ENCODE results near the gene C2orf68. TPM values are rescaled to one million over a fixed set of nuclear protein-coding genes. Genes with fewer than 3 reads are reported as not detected.
A peak's percentile ranks its signal among the peaks of the same experiment; 100 is the strongest.

C2orf68 gene
- total and polyA plus RNA-seq, 9 of the 15 experiments (the other 6 are each of a cell fraction or from before 2014, with no cell fraction given), result 22.1 to 50.0 (median 31.8) TPM

GRCh38 chr2:85594715-85595300, 17.1 kb downstream of the C2orf68 start (continued):
- no peak for TF ChIP-seq ZNF407 (IDR thresholded peaks at IDR 0.05; ENCODE audit: low read depth)

DNA sequence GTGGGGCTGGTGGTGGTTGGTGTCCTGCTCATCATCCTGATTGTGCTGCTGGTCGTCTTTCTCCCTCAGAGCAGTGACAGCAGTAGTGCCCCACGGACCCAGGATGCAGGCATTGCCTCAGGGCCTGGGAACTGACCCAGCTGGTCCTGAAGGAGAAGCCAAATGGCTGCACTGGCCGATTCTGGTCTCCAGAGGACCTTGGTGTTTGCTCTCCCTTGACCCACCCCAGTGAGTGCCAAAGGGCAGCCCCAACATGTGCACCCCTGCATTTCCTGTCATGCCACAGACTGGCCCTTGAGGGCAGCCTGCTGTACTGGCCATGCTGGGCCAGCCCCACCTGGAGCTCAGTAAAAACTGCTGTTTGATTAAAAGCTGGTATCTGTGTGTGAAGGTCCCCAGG, 18.8 kb downstream of the C2orf68 start:
- ChIA-PET POLR2A (interaction anchor here (0.6 to 0.8 kb wide), 2 partner anchors 9 to 12 kb away, joined by 3 to 4 read pairs; no protein-coding TSS in a partner anchor), CTCF (ENCODE audit: low intra/inter-chr PET ratio) (no interaction called here)
- no peaks in the 10 kb centered on the region for H4K20me1 ChIP-seq (replicated peaks; ENCODE audit: control insufficient read depth, insufficient read depth, low read length)
- H3K4me2 ChIP-seq (ENCODE audit: insufficient read depth, low read length), result no peak overlapping the region
- no peak for DNase-seq (ENCODE audit: extremely low read depth in 1 of 4, low spot score in 3 of 4)
- 43% methylated on average over 1 of the region's 3 CpGs for WGBS (ENCODE audit: insufficient coverage, low coverage, missing lambda C conversion rate)
- no peaks in the 10 kb centered on the region for H3K27me3 ChIP-seq (ENCODE audit: control insufficient read depth in 2 of 2, insufficient read depth in 2 of 2, low read length in 2 of 2)
- H3K27ac ChIP-seq (ENCODE audit: extremely low read depth, low read depth, low read length), result no peak overlapping the region
- no peak for FAIRE-seq
- in situ Hi-C loops (cut with MboI), result no loop called here
- peak overlapping the region in 1 of 2 experiments; percentile 39; a peak in 2 of 4 replicates for H3K9ac ChIP-seq (ENCODE audit: insufficient read depth in 1 of 2, low read depth in 2 of 2, low read length in 2 of 2)
- peaks cover 14% of the 10 kb centered on the region; the same call in 2 of the 3 replicates for H3K36me3 ChIP-seq (ENCODE audit: control insufficient read depth, insufficient read depth, low read length)
- H2AFZ ChIP-seq (ENCODE audit: low read depth, low read length), result no peak overlapping the region
- peaks cover 28% of the 10 kb centered on the region for H3K79me2 ChIP-seq (ENCODE audit: control insufficient read depth, insufficient read depth, low read length)
- intact Hi-C loops (cut with micrococcal nuclease), result no loop called here
- H3K4me1 ChIP-seq (replicated peaks in 1 of 2; ENCODE audit: control insufficient read depth in 2 of 2, insufficient read depth in 2 of 2, low read length in 2 of 2), result peaks cover 18 to 30% of the 10 kb centered on the region in 2 experiments
- no TSS peak for BruUV-seq (replicated peaks)
- H3K9me1 ChIP-seq (ENCODE audit: control insufficient read depth, insufficient read depth, low read length), result peaks cover 4% of the 10 kb centered on the region
- no peak overlapping the region for H3K4me3 ChIP-seq
- ATAC-seq, result no peak
- no peaks in the 10 kb centered on the region for H3K9me3 ChIP-seq (replicated peaks; ENCODE audit: control insufficient read depth, insufficient read depth, low read depth, low read length)
- no peak for TF ChIP-seq ZNF239 (CRISPR knock-in tag; IDR thresholded peaks at IDR 0.05)
- TF ChIP-seq, protein P1, sequence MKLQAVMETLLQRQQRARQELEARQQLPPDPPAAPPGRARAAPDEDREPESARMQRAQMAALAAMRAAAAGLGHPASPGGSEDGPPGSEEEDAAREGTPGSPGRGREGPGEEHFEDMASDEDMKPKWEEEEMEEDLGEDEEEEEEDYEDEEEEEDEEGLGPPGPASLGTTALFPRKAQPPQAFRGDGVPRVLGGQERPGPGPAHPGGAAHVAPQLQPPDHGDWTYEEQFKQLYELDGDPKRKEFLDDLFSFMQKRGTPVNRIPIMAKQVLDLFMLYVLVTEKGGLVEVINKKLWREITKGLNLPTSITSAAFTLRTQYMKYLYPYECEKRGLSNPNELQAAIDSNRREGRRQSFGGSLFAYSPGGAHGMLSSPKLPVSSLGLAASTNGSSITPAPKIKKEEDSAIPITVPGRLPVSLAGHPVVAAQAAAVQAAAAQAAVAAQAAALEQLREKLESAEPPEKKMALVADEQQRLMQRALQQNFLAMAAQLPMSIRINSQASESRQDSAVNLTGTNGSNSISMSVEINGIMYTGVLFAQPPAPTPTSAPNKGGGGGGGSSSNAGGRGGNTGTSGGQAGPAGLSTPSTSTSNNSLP (IDR thresholded peaks at IDR 0.05; ENCODE audit: borderline replicate concordance, low read depth, low read length), result no peak
- no peak for TF ChIP-seq POLR3A (IDR thresholded peaks at IDR 0.05; ENCODE audit: borderline replicate concordance, extremely low read depth, insufficient read depth, insufficient read length)
- no peak for TF ChIP-seq CHCHD3 (CRISPR knock-in tag; IDR thresholded peaks at IDR 0.05)
- TF ChIP-seq ZNF586 (CRISPR knock-in tag; conservative IDR thresholded peaks at IDR 0.05), result no peak
- TF ChIP-seq MEF2D (tag; conservative IDR thresholded peaks at IDR 0.05; ENCODE audit: low read depth), result no peak
- no peak for TF ChIP-seq ZNF184 (CRISPR knock-in tag; IDR thresholded peaks at IDR 0.05)
- no peak for TF ChIP-seq SNAPC5 (CRISPR knock-in tag; IDR thresholded peaks at IDR 0.05)
- TF ChIP-seq FOXJ2 (tag; IDR thresholded peaks at IDR 0.05), result no peak
